Effector CD8-positive, alpha-beta T cell (primary cell): Measurements from ENCODE around the gene FOXN3.
"Not testable (repeated sequence)": the region's sequence is repeated elsewhere in the genome, so short reads cannot be mapped to it uniquely, and the experiment has no call there.

Source experiments
- DNase-seq: peaks from one replicate; lab custom pipeline; 2025; lab: John Stamatoyannopoulos, UW

Gene FOXN3

GRCh38 chr14:89303456-89304435 lies 113.3 kb downstream of the FOXN3 start:
- DNase-seq = no peak

GRCh38 chr14:89302396-89302950 lies 114.6 kb downstream of the FOXN3 start:
- DNase-seq = no peak

- no peak for DNase-seq
These were observed 117.4 kb downstream of the FOXN3 start for GRCh38 chr14:89299587-89299986.

GRCh38 chr14:89298056-89298834 lies 118.8 kb downstream of the FOXN3 start:
- no peak for DNase-seq

- DNase-seq = no peak
These were observed 120.7 kb downstream of the FOXN3 start for GRCh38 chr14:89296281-89296745.

- no peak for DNase-seq
These were observed 122.2 kb downstream of the FOXN3 start for GRCh38 chr14:89294872-89295271.

GRCh38 chr14:89294469-89294868 lies 122.6 kb downstream of the FOXN3 start:
- DNase-seq = not testable (repeated sequence)

- DNase-seq = no peak
These were observed 123.0 kb downstream of the FOXN3 start for GRCh38 chr14:89294060-89294459.

- no peak for DNase-seq
These were observed 123.6 kb downstream of the FOXN3 start for GRCh38 chr14:89293314-89293916.

GRCh38 chr14:89292579-89293313 lies 124.3 kb downstream of the FOXN3 start:
- no peak for DNase-seq

- DNase-seq = no peak
These were observed 125.6 kb downstream of the FOXN3 start for GRCh38 chr14:89291351-89291940.

GRCh38 chr14:89290813-89291212 lies 126.2 kb downstream of the FOXN3 start:
- DNase-seq = no peak

- DNase-seq = no peak
These were observed 127.6 kb downstream of the FOXN3 start for GRCh38 chr14:89289477-89289876.

GRCh38 chr14:89288114-89288513 lies 128.9 kb downstream of the FOXN3 start:
- no peak for DNase-seq

GRCh38 chr14:89284333-89285058 lies 132.5 kb downstream of the FOXN3 start:
- no peak for DNase-seq

- DNase-seq = no peak
These were observed 133.5 kb downstream of the FOXN3 start for GRCh38 chr14:89283327-89284060.

- no peak for DNase-seq
These were observed 134.8 kb downstream of the FOXN3 start for GRCh38 chr14:89282191-89282590.

- DNase-seq = no peak
These were observed 136.4 kb downstream of the FOXN3 start for GRCh38 chr14:89280600-89280999.

- no peak for DNase-seq
These were observed 137.3 kb downstream of the FOXN3 start for GRCh38 chr14:89279649-89280232.
